HepG2 (cell line): ENCODE results near the gene OBSL1. TPM values are rescaled to one million over a fixed set of nuclear protein-coding genes. Genes with fewer than 3 reads are reported as not detected.
A peak's percentile ranks its signal among the peaks of the same experiment; 100 is the strongest.

Source experiments
- ATAC-seq: fragments of 200-7000 bp; cut with Tn5 transposase; 3 replicates; pipeline ENCODE4 v1.9.1; 2020; ENCODE audit warnings: mild to moderate bottlenecking, moderate library complexity
- BruUV-seq: library from RNA; stranded (reverse); fragments of 400-500 nt; replicated peaks from 2 replicates; lab custom pipeline; 2021; lab: Mats Ljungman, UMichigan
- CTCF ChIA-PET: fragments of 300-600 bp; formaldehyde crosslinking; extraction: SDS; loops from one replicate; lab custom pipeline; 2021; ENCODE audit warnings: low total read pairs, inconsistent platforms, low intra/inter-chr PET ratio; lab: Yijun Ruan, JAX
- POLR2A ChIA-PET: fragments of 350-600 bp; sonication (Branson Sonifier 250); formaldehyde crosslinking; loops from one replicate; lab custom pipeline; 2020; ENCODE audit warnings: antibody characterized with exemption, inconsistent platforms; lab: Yijun Ruan, JAX
- DNase-seq: peaks from one replicate; pipeline ENCODE4 v3.0.0-alpha.2; 2015; ENCODE audit warnings: low spot score
- FAIRE-seq: peaks from 3 replicates; lab custom pipeline; 2011; peaks lifted over from hg19 to GRCh38; lab: Jason Lieb, UNC
- H2AFZ ChIP-seq: one replicate; pipeline ENCODE4 v1.6.1; 2011; ENCODE audit warnings: low read length, inconsistent platforms
- H3K27ac ChIP-seq: fragments of 300-600 bp; 3 replicates; pipeline ENCODE4 v1.8.0; 2011; ENCODE audit warnings: mixed run types, mild to moderate bottlenecking, mixed read lengths, low read length, inconsistent platforms; ENCODE audit not compliant: insufficient read depth; ENCODE audit errors: extremely low read length
- H3K27me3 ChIP-seq, 2 experiments: fragments of 200-600 bp in 1 of 2; 2 replicates in 1 of 2; 3 replicates in 1 of 2; pipeline versions ENCODE4 v1.6.0 to v1.8.0; 2011; ENCODE audit warnings: low read length in 2 of 2, mild to moderate bottlenecking in 2 of 2, moderate library complexity in 2 of 2, inconsistent platforms in 1 of 2; ENCODE audit not compliant: insufficient read depth in 2 of 2, control insufficient read depth in 1 of 2
- H3K36me3 ChIP-seq, 2 experiments: fragments of 200-600 bp in 1 of 2; replicated peaks in 1 of 2; 2 replicates in 1 of 2; 3 replicates in 1 of 2; pipeline versions ENCODE4 v1.5.1 to v1.8.0; 2011; ENCODE audit warnings: low read length in 2 of 2, inconsistent platforms in 1 of 2; ENCODE audit not compliant: insufficient read depth in 2 of 2, control insufficient read depth in 1 of 2
- H3K4me1 ChIP-seq: 2 replicates; pipeline ENCODE4 v1.5.1; 2012; ENCODE audit warnings: low read length, inconsistent platforms; ENCODE audit not compliant: insufficient read depth
- H3K4me2 ChIP-seq: 2 replicates; pipeline ENCODE4 v1.6.0; 2011; ENCODE audit warnings: low read depth, low read length, inconsistent platforms
- H3K4me3 ChIP-seq, 3 experiments: fragments of 200-600 bp in 1 of 3; sonication (generic), shearing (Covaris generic) in 1 of 3; replicated peaks in 1 of 3; 2 replicates each; pipeline ENCODE4 v1.5.1; 2011 to 2016; ENCODE audit warnings: low read length in 3 of 3, inconsistent platforms in 2 of 3, low read depth in 2 of 3, mild to moderate bottlenecking in 2 of 3, control low read depth in 1 of 3, mixed read lengths in 1 of 3; ENCODE audit not compliant: insufficient read depth in 1 of 3
- H3K79me2 ChIP-seq: one replicate; pipeline ENCODE4 v1.6.1; 2011; ENCODE audit warnings: low read length, inconsistent platforms; ENCODE audit not compliant: insufficient read depth
- H3K9ac ChIP-seq: 2 replicates; pipeline ENCODE4 v1.6.0; 2011; ENCODE audit warnings: mild to moderate bottlenecking, low read depth, low read length, inconsistent platforms; ENCODE audit not compliant: insufficient read depth
- H3K9me3 ChIP-seq: 2 replicates; pipeline ENCODE4 v1.5.1; 2012; ENCODE audit warnings: mild to moderate bottlenecking, low read length
- H4K20me1 ChIP-seq: 2 replicates; pipeline ENCODE4 v1.6.0; 2011; ENCODE audit warnings: inconsistent platforms, mild to moderate bottlenecking, low read length, moderate library complexity; ENCODE audit not compliant: insufficient read depth
- AGO2 ChIP-seq: fragments of 200-400 bp; formaldehyde crosslinking; optimal IDR thresholded peaks from 2 replicates; pipeline ENCODE3; 2017; ENCODE audit warnings: mild to moderate bottlenecking, low read depth, low read length, moderate library complexity
- ETS1 ChIP-seq: sonication (generic); formaldehyde crosslinking; IDR thresholded peaks from 2 replicates; pipeline ENCODE4 v1.4.0; 2020; ENCODE audit warnings: missing genetic modification reagents
- FOXJ3 ChIP-seq: sonication (generic); formaldehyde crosslinking; IDR thresholded peaks from 2 replicates; pipeline ENCODE4 v1.4.0; 2020; ENCODE audit warnings: missing genetic modification reagents, mild to moderate bottlenecking, borderline replicate concordance
- NFKB2 ChIP-seq: sonication (generic); formaldehyde crosslinking; IDR thresholded peaks from 2 replicates; pipeline ENCODE4 v1.4.0; 2020; ENCODE audit warnings: missing genetic modification reagents, borderline replicate concordance
- RBAK ChIP-seq: sonication (generic); formaldehyde crosslinking; IDR thresholded peaks from 2 replicates; pipeline ENCODE4 v1.5.1; 2020; ENCODE audit warnings: mild to moderate bottlenecking, missing genetic modification reagents
- RBFOX2 ChIP-seq: fragments of 200-400 bp; formaldehyde crosslinking; IDR thresholded peaks from 2 replicates; pipeline ENCODE4 v1.6.1; 2017; ENCODE audit warnings: low read depth, mild to moderate bottlenecking, low read length
- ZC3H13 ChIP-seq: sonication (generic); formaldehyde crosslinking; IDR thresholded peaks from 2 replicates; pipeline ENCODE4 v1.8.1; 2023; ENCODE audit warnings: mild to moderate bottlenecking, missing genetic modification reagents, moderate library complexity
- ZC3H4 ChIP-seq: sonication (generic); formaldehyde crosslinking; IDR thresholded peaks from 2 replicates; pipeline ENCODE4 v1.4.0; 2020; ENCODE audit warnings: missing genetic modification reagents, borderline replicate concordance
- WGBS: methylation state at CpG from one replicate; pipeline ENCODE4 v1.1.6; 2017; ENCODE audit warnings: low lambda C conversion rate; 5-methylcytosine and 5-hydroxymethylcytosine counted together
- in situ Hi-C: cut with HindIII; loops from 2 replicates; pipeline ENCODE4 v1.10.0; 2017; ENCODE audit warnings: low pct_unique_long_range_greater_than_20kb; ENCODE audit not compliant: extremely low pct_ligation_motif_present
- intact Hi-C: fragments of 100-400 bp; cut with micrococcal nuclease; formaldehyde crosslinking; loops from one replicate; pipeline ENCODE4 v1.10.0; 2022; ENCODE audit not compliant: unreplicated experiment
- polyA plus RNA-seq, 8 experiments: library from polyadenylated mRNA; depleted of rRNA in 3 of 8; stranded (reverse) in 7 of 8; unstranded in 1 of 8; fragments of >200 nt; fragmentation: Illumina TruSeq in 4 of 8; extraction: Trizol in 4 of 8; gene quantifications; 2 replicates each; pipeline versions ENCODE4 v1.2.1 to v1.2.3, GENCODE V29; 2011 to 2016; ENCODE audit warnings: low read depth in 4 of 8, missing spikeins in 1 of 8, mixed read lengths in 1 of 8; ENCODE audit not compliant: insufficient read depth in 1 of 8
- total RNA-seq, 5 experiments: library from RNA; depleted of rRNA; stranded (reverse); fragments of >200 nt; fragmentation: Illumina TruSeq; extraction: Trizol; gene quantifications; 2 replicates each; pipeline ENCODE4 v1.2.3, GENCODE V29; 2016; ENCODE audit warnings: low read depth in 1 of 5

Gene OBSL1
- total and polyA plus RNA-seq, 2 of the 13 experiments (the other 11 are each of a cell fraction or from before 2014, with no cell fraction given) = 86.7 to 218 TPM

GRCh38 chr2:219538956-219539788 is 32.2 kb downstream of the OBSL1 start:
- CTCF ChIA-PET = interaction anchor here (5.3 kb wide), 1 partner anchor 103 kb away, joined by 127 read pairs; no protein-coding TSS in a partner anchor
- 97% methylated on average over 25 of the region's 32 CpGs for WGBS
- FAIRE-seq = no peak
- TF ChIP-seq ETS1 (CRISPR knock-in tag) (0 out of 2 replicates have a peak, but pooled peaks have one; percentile 43), FOXJ3 (CRISPR knock-in tag) (no peak), NFKB2 (CRISPR knock-in tag) (0 out of 2 replicates have a peak, but pooled peaks have one; percentile 1), AGO2 (peak; percentile 31), RBFOX2 (peak; percentile 21), ZC3H13 (CRISPR knock-in tag) (peak; percentile 87), RBAK (CRISPR knock-in tag) (no peak), ZC3H4 (no peak)
- H3K36me3 ChIP-seq = peaks cover 15 to 27% of the 10 kb centered on the region in 2 experiments
- no peak overlapping the region for H3K27ac ChIP-seq
- intact Hi-C loops (loop anchor here (10.0 kb wide), 1 partner anchor 244 kb away; no protein-coding TSS in a partner anchor), in situ Hi-C loops (no loop called here)
- H4K20me1 ChIP-seq = peaks cover 46% of the 10 kb centered on the region
- peaks cover 21% of the 10 kb centered on the region for H3K79me2 ChIP-seq
- POLR2A ChIA-PET = interaction anchor here (1.3 kb wide), 1 partner anchor 104 kb away, joined by 4 read pairs; no protein-coding TSS in a partner anchor
- no TSS peak for BruUV-seq
- H2AFZ ChIP-seq = no peak overlapping the region
- DNase-seq = no peak
- H3K4me1 ChIP-seq = peaks cover 45% of the 10 kb centered on the region
- H3K27me3 ChIP-seq = peaks cover 0 to 26% of the 10 kb centered on the region in 2 experiments; a peak in 3 of 5 replicates
- no peak overlapping the region for H3K4me2 ChIP-seq
- no peak overlapping the region for H3K4me3 ChIP-seq
- no peak for ATAC-seq
- no peak overlapping the region for H3K9ac ChIP-seq
- H3K9me3 ChIP-seq = no peaks in the 10 kb centered on the region
